HG02885 (cell line): Measurements from ENCODE around the gene PACSIN1.
"Not testable (repeated sequence)": the region's sequence is repeated elsewhere in the genome, so short reads cannot be mapped to it uniquely, and the experiment has no call there.

ENCODE experiments used
- ATAC-seq: cut with Tn5 transposase; IDR thresholded peaks from one replicate; pipeline ENCODE4 v1.9.1; 2021; ENCODE audit warnings: mild to moderate bottlenecking; ENCODE audit not compliant: unreplicated experiment, poor library complexity

PACSIN1 gene

DNA sequence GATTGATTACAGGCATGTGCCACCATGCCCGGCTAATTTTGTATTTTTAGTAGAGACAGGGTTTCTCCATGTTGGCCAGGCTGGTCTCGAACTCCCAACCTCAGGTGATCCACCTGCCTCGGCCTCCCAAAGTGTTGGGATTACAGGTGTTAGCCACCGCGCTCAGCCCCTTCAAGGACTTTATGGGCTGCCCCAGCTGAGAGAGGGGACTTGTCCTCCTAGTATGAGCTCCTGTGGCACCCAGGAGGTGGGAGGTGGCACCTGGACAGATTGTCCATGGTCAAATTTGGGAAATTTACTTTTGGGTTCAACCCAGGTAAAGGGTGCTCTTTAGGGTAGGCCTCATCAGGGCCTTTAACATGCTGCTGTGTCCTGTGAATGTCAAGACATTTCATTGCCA is 17.9 kb downstream of the PACSIN1 start:
- not testable (repeated sequence) for ATAC-seq

GRCh38 chr6:34484391-34484790 is 18.5 kb downstream of the PACSIN1 start:
- no peak for ATAC-seq

DNA sequence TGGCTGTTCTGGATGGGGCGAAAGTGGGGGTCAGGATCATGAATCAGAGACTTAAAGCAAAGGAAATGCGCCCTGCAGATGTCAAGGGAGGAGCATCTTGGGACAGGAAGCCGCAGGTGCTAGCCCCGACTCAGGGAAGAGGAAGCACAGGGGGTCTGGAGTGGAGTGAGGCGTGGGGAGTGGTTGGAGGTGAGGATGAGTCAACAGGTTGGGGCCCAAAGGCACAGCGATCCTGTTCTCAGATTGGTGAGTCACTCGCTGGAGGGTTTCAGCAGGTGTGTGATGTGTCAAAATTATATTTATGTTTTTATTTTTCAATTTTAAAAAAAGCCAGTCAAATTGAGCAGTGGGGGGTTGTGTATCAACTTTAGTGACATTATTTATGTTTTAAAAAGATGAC is 19.0 kb downstream of the PACSIN1 start:
- ATAC-seq = no peak

GRCh38 chr6:34485321-34486060 is 19.6 kb downstream of the PACSIN1 start:
- ATAC-seq = no peak

DNA sequence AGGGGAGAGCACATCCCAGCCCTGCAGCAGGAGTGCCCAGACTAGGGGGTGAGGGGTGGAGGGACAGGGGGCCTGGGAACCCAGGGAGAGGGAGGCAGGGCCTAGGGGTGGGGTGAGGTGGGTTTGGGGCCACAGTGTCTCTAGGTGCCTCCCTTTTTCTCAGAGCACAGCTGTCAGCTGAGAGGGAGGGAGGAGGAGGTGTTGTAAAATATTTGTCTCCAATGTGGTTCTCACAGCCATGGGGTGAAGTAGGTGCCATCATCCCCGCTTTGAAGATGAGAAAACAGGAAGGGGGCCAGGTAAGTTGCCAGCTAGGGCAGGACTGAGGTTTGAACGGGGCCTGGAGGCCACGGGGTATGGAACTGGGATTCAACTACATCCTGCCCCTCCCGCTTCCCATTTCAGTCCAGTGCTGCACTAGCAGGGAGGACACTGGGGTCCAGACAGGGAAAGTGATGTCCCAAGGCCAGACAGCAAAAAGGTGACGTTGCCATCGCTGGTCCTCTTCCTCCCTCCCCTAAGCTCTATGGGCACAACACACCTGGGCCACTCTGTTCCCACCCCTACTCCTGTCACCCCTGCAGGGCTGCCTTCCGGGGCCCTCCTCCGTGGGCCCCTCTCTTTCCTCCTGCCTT is 20.3 kb downstream of the PACSIN1 start:
- no peak for ATAC-seq

DNA sequence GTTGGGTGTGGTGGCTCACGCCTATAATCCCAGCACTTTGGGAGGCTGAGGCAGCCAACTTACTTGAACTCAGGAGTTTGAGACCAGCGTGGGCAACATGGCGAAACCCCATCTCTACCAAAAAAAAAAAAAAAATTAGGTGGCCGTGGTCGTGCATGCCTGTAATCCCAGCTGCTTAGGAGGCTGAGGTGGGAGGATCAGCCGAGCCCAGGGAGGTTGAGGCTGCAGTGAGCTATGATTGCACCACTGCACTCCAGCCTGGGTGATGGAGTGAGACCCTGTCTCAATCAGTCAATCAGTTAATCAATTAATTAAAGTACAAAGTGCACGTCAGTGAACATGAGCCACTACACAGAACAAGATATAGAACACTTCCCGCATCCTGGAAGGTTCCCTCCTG is 21.0 kb downstream of the PACSIN1 start:
- not testable (repeated sequence) for ATAC-seq

GRCh38 chr6:34487536-34487935 is 21.7 kb downstream of the PACSIN1 start:
- ATAC-seq = no peak

GRCh38 chr6:34489207-34489805 is 23.4 kb downstream of the PACSIN1 start:
- no peak for ATAC-seq

GRCh38 chr6:34490390-34491090 is 24.7 kb downstream of the PACSIN1 start:
- no peak for ATAC-seq

GRCh38 chr6:34491091-34491430 is 25.2 kb downstream of the PACSIN1 start:
- ATAC-seq = no peak

- ATAC-seq = no peak
Measured at GRCh38 chr6:34493344-34493743, 27.5 kb downstream of the PACSIN1 start.

GRCh38 chr6:34494973-34495372 is 29.1 kb downstream of the PACSIN1 start:
- ATAC-seq = no peak

DNA sequence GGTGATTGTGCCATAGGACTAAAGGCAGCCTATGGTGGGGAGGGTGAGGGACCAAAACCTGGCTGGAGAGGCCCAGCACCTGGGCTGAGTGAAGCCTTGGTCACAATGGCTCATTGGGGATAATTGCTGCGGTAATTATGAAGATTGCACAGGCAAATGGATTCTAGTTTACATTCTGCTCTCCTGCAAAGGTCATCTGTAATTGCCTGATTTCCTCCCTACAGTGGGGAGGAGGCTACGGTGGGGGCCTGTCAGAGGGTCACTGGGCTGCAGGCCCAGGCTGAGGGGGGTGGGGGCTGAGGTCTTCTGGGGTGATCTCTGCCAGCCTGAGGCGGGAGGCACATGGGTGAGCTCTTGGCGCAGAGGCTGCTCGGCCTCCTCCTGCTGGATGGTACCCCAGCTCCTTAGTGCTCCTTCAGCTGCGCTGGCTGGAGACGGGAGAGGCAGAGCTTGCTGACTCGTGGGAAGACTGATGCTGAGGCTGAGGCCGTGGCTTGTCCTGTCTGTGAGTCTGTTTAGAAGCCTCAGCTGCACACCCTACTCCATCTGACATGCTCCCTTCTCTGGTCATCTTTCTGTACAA is 30.3 kb downstream of the PACSIN1 start:
- no peak for ATAC-seq

GRCh38 chr6:34497411-34497810 is 31.5 kb downstream of the PACSIN1 start:
- no peak for ATAC-seq

GRCh38 chr6:34506718-34507117 is 40.8 kb downstream of the PACSIN1 start:
- no peak for ATAC-seq

- ATAC-seq = no peak
Measured at GRCh38 chr6:34508425-34508824, 42.5 kb downstream of the PACSIN1 start.

GRCh38 chr6:34509782-34510181 is 43.9 kb downstream of the PACSIN1 start:
- ATAC-seq = no peak

- ATAC-seq = no peak
Measured at GRCh38 chr6:34510299-34510698, 44.4 kb downstream of the PACSIN1 start.

- no peak for ATAC-seq
Measured at GRCh38 chr6:34511214-34511914, 45.5 kb downstream of the PACSIN1 start.
